Left ventricle myocardium superior (tissue), 1 donor: Measurements from ENCODE around the gene MARCHF2. TPM values are rescaled to one million over a fixed set of nuclear protein-coding genes. Genes with fewer than 3 reads are reported as not detected.

Experiments
- ATAC-seq: fragments of 200-7000 bp; cut with Tn5 transposase; one replicate; pipeline ENCODE4 v1.9.1; 2020; ENCODE audit warnings: mild to moderate bottlenecking, moderate library complexity
- DNase-seq: peaks from one replicate; pipeline ENCODE4 v3.0.0-alpha.2; 2020
- intact Hi-C: fragments of 100-400 bp; cut with micrococcal nuclease; formaldehyde crosslinking; loops from one replicate; pipeline ENCODE4 v1.11.0; 2022
- microRNA-seq: library from miRNA; unstranded; fragments of <30 nt; microRNA quantifications from one replicate; pipeline ENCODE4 v1.2.0, GENCODE V29; 2020; ENCODE audit warnings: borderline number of aligned reads
- total RNA-seq: library from RNA; stranded (reverse); fragmentation: NEBNext Ultra II Directional; extraction: Animal tissue kit (Norgen Biotek cat#: 25700); gene quantifications from one replicate; pipeline ENCODE4 v1.2.1, GENCODE V29; 2021
- donor health status: DM: no; HTN: yes; CAD: no; lungs with severe emphysema.

MARCHF2 gene
- total RNA-seq, 1 donor from 2014 or later: 97.0 TPM

GRCh38 chr19:8488365-8488764, 75.3 kb downstream of the MARCHF2 start:
- ATAC-seq (no peak), DNase-seq (peak; percentile 3)
- intact Hi-C loops: no loop called here

Small RNA genes lying within 50 kb of the gene (microRNA-seq; reads per million reads assigned to microRNA genes)
- not detected for gene MIR4999

Other genes starting within 250 kb of the MARCHF2 start
- gene CERS4, start 203.9 kb upstream of the MARCHF2 start, total RNA-seq: 20.9 TPM
- gene CD320, start 104.9 kb upstream of the MARCHF2 start, total RNA-seq: 37.9 TPM
- gene NDUFA7, start 91.9 kb upstream of the MARCHF2 start, total RNA-seq: 134 TPM
- gene RPS28, start 91.8 kb upstream of the MARCHF2 start, total RNA-seq: 1,189 TPM
- gene KANK3, start 70.0 kb upstream of the MARCHF2 start, total RNA-seq: 22.8 TPM
- gene ANGPTL4, start 49.1 kb upstream of the MARCHF2 start, total RNA-seq: 11.7 TPM
- 162 TPM for gene RAB11B, start 22.9 kb upstream of the MARCHF2 start, total RNA-seq
- gene HNRNPM, start 31.7 kb downstream of the MARCHF2 start, total RNA-seq: 129 TPM
- gene PRAM1, start 89.3 kb downstream of the MARCHF2 start, total RNA-seq: 0.59 TPM
- gene ZNF414, start 100.9 kb downstream of the MARCHF2 start, total RNA-seq: 12.9 TPM
- gene MYO1F, start 164.1 kb downstream of the MARCHF2 start, total RNA-seq: 8.0 TPM
- gene ADAMTS10, start 197.4 kb downstream of the MARCHF2 start, total RNA-seq: 10.0 TPM
- not detected for gene NFILZ, start 217.3 kb downstream of the MARCHF2 start, total RNA-seq